HAP-1 (cell line): ENCODE results near the gene GUCA2B.

ENCODE experiments used
- DNase-seq, 2 experiments: peaks; one replicate each; pipeline ENCODE4 v3.0.0-alpha.2; 2016 to 2020; ENCODE audit warnings: low spot score in 2 of 2
- H3K27me3 ChIP-seq: fragments of 250-450 bp; sonication (Bioruptor Pico); 2 replicates; pipeline ENCODE4 v1.5.1; 2020; ENCODE audit warnings: low read depth, mild to moderate bottlenecking, moderate library complexity
- H3K36me3 ChIP-seq: fragments of 250-450 bp; sonication (Bioruptor Pico); replicated peaks from 2 replicates; pipeline ENCODE4 v1.5.1; 2020; ENCODE audit warnings: mild to moderate bottlenecking
- H3K4me1 ChIP-seq: fragments of 250-450 bp; sonication (Bioruptor Pico); 2 replicates; pipeline ENCODE4 v1.5.1; 2020; ENCODE audit warnings: mild to moderate bottlenecking
- H3K4me3 ChIP-seq: fragments of 250-450 bp; sonication (Bioruptor Pico); 2 replicates; pipeline ENCODE4 v1.5.1; 2020; ENCODE audit warnings: mild to moderate bottlenecking, moderate library complexity
- H3K9me3 ChIP-seq: fragments of 250-450 bp; sonication (Bioruptor Pico); 2 replicates; pipeline ENCODE4 v1.5.1; 2020; ENCODE audit warnings: mild to moderate bottlenecking, moderate library complexity
- in situ Hi-C: fragments of 300-500 bp; cut with MboI; formaldehyde crosslinking; loops from 3 replicates; pipeline ENCODE4 v1.14.3; 2020; ENCODE audit warnings: low sequenced_read_pairs, inconsistent platforms, mixed read lengths

Gene GUCA2B

DNA sequence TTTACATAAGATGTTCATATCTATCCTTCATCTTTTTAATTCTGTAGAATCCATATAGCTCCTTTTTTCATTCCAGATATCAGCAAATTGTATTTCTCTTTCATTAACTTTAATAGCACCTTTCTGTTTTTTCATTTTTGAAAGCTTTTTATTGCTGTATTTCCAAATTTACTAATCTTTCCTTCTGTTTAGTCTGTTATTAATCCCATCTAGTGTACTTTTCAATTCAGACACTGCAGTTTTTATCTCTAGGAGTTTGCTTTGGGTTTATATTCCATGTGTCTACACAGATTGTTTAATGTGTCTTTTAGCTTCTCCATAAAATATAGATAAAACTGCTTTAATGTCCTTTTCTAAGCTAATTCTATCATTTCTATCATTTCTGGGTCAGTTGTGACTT lies 48.8 kb downstream of the GUCA2B start:
- H3K36me3 ChIP-seq: peaks cover 3% of the 10 kb centered on the region; the same call in 1 of the 2 replicates
- no peaks in the 10 kb centered on the region for H3K9me3 ChIP-seq
- in situ Hi-C loops: no loop called here
- H3K4me1 ChIP-seq: no peaks in the 10 kb centered on the region
- no peak overlapping the region for H3K4me3 ChIP-seq
- H3K27me3 ChIP-seq: no peaks in the 10 kb centered on the region
- DNase-seq: no peak
